ENCODE measurements around the gene GPR176. TPM values are rescaled to one million over a fixed set of nuclear protein-coding genes. Genes with fewer than 3 reads are reported as not detected.

The GPR176 gene
- total RNA-seq, 1 donor from 2014 or later: 21.1 TPM

- Mint-ChIP-seq H3K9me3 (ENCODE audit: unreplicated experiment) (no peaks in the 10 kb centered on the region), H3K4me3 (ENCODE audit: unreplicated experiment) (peak overlapping the region; percentile 16), H3K27ac (ENCODE audit: unreplicated experiment) (peak overlapping the region; percentile 53)
Observed at GRCh38 chr15:39936681-39937080, 16.6 kb upstream of the GPR176 start.

GRCh38 chr15:39936187-39936586, 16.1 kb upstream of the GPR176 start:
- peaks cover 68% of the 10 kb centered on the region for H3K4me1 Mint-ChIP-seq (ENCODE audit: unreplicated experiment)

More at GRCh38 chr15:39936681-39937080, 16.6 kb upstream of the GPR176 start:
- Mint-ChIP-seq H3K4me1 (ENCODE audit: unreplicated experiment) (peaks cover 71% of the 10 kb centered on the region), H3K36me3 (ENCODE audit: unreplicated experiment) (peaks cover 11% of the 10 kb centered on the region), H3K27me3 (ENCODE audit: unreplicated experiment) (no peaks in the 10 kb centered on the region)
- no peak for DNase-seq (ENCODE audit: extremely low spot score, unreplicated experiment)
- TF ChIP-seq CTCF (IDR thresholded peaks at IDR 0.05): no peak

GRCh38 chr15:39935241-39935640, 15.2 kb upstream of the GPR176 start:
- Mint-ChIP-seq H3K27me3 (ENCODE audit: unreplicated experiment) (no peaks in the 10 kb centered on the region), H3K4me1 (ENCODE audit: unreplicated experiment) (peaks cover 63% of the 10 kb centered on the region), H3K9me3 (ENCODE audit: unreplicated experiment) (no peaks in the 10 kb centered on the region), H3K4me3 (ENCODE audit: unreplicated experiment) (peak overlapping the region; percentile 41), H3K27ac (ENCODE audit: unreplicated experiment) (peak overlapping the region; percentile 40), H3K36me3 (ENCODE audit: unreplicated experiment) (peaks cover 7% of the 10 kb centered on the region)
- DNase-seq (ENCODE audit: extremely low spot score, unreplicated experiment): no peak
- TF ChIP-seq CTCF (IDR thresholded peaks at IDR 0.05): no peak

More at GRCh38 chr15:39936187-39936586, 16.1 kb upstream of the GPR176 start:
- H3K4me3 Mint-ChIP-seq (ENCODE audit: unreplicated experiment): no peak overlapping the region
- no peaks in the 10 kb centered on the region for H3K9me3 Mint-ChIP-seq (ENCODE audit: unreplicated experiment)
- no peak for TF ChIP-seq CTCF (IDR thresholded peaks at IDR 0.05)
- DNase-seq (ENCODE audit: extremely low spot score, unreplicated experiment): no peak
- H3K27ac Mint-ChIP-seq (ENCODE audit: unreplicated experiment): peak overlapping the region; percentile 53
- no peaks in the 10 kb centered on the region for H3K27me3 Mint-ChIP-seq (ENCODE audit: unreplicated experiment)
- peaks cover 10% of the 10 kb centered on the region for H3K36me3 Mint-ChIP-seq (ENCODE audit: unreplicated experiment)

GRCh38 chr15:39934397-39935071, 14.5 kb upstream of the GPR176 start:
- Mint-ChIP-seq H3K4me3 (ENCODE audit: unreplicated experiment) (peak overlapping the region; percentile 85), H3K4me1 (ENCODE audit: unreplicated experiment) (peaks cover 55% of the 10 kb centered on the region), H3K9me3 (ENCODE audit: unreplicated experiment) (no peaks in the 10 kb centered on the region), H3K27me3 (ENCODE audit: unreplicated experiment) (no peaks in the 10 kb centered on the region), H3K36me3 (ENCODE audit: unreplicated experiment) (peaks cover 2% of the 10 kb centered on the region), H3K27ac (ENCODE audit: unreplicated experiment) (peak overlapping the region; percentile 91)
- no peak for DNase-seq (ENCODE audit: extremely low spot score, unreplicated experiment)
- TF ChIP-seq CTCF (IDR thresholded peaks at IDR 0.05): no peak

GRCh38 chr15:39931615-39932014, 11.5 kb upstream of the GPR176 start:
- Mint-ChIP-seq H3K27me3 (ENCODE audit: unreplicated experiment) (no peaks in the 10 kb centered on the region), H3K9me3 (ENCODE audit: unreplicated experiment) (no peaks in the 10 kb centered on the region), H3K4me3 (ENCODE audit: unreplicated experiment) (no peak overlapping the region), H3K36me3 (ENCODE audit: unreplicated experiment) (peaks cover 1% of the 10 kb centered on the region), H3K27ac (ENCODE audit: unreplicated experiment) (no peak overlapping the region), H3K4me1 (ENCODE audit: unreplicated experiment) (peaks cover 34% of the 10 kb centered on the region)
- no peak for TF ChIP-seq CTCF (IDR thresholded peaks at IDR 0.05)
- DNase-seq (ENCODE audit: extremely low spot score, unreplicated experiment): no peak
